HG02759 (cell line): ENCODE measurements around the gene TEDC1.
A peak's percentile ranks its signal among the peaks of the same experiment; 100 is the strongest.

Experiments
- ATAC-seq: cut with Tn5 transposase; IDR thresholded peaks from one replicate; pipeline ENCODE4 v1.9.1; 2021; ENCODE audit warnings: mild to moderate bottlenecking, moderate library complexity; ENCODE audit not compliant: unreplicated experiment

The TEDC1 gene

DNA sequence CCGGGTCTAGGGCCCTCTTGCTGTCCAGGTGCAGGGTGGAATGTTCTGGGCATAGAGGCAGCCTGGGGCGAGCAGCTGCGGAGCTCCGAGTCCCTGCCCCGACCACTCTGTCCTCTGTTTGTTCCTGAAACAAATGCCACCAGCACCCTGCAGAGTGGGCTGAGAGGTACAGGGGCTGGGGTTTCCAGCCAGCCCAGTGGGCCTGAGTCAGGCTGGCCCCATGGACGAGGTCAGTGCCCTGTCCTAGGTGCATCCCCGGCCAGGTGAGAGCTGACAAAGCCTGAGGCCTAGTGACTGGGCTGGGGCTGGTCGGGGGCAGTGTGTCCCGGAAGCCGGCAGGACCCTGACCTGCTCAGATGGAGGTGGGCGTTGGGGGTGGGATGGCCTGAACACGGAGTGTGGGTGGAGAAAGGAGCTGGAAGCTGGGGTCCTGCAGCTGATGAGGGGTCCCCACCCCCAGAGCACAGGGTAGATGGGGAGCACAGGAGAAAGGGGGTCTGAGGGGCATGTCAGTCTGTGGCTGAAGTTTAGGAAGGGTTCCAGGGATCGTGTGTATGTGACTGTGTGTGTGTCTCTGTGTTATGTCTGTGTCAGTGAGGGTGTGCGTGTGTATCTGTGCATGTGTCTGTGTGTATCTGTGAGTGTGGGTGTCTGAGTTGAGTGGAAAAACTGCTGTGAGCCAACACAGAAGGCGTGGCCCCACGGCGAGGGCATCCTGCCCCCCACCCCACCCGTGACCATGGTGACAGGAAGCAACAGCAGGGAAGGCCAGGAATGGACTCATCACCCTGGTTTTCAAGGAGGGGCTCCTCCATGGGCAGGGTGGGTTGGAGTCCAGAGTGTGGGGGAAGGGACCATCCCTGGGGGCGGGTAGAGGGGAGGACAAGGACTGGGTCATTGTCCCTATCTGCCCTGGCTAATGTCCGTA lies 6.7 kb upstream of the TEDC1 start:
- ATAC-seq = no peak

- no peak for ATAC-seq
Measured at GRCh38 chr14:105484997-105485393, 6.1 kb upstream of the TEDC1 start.

DNA sequence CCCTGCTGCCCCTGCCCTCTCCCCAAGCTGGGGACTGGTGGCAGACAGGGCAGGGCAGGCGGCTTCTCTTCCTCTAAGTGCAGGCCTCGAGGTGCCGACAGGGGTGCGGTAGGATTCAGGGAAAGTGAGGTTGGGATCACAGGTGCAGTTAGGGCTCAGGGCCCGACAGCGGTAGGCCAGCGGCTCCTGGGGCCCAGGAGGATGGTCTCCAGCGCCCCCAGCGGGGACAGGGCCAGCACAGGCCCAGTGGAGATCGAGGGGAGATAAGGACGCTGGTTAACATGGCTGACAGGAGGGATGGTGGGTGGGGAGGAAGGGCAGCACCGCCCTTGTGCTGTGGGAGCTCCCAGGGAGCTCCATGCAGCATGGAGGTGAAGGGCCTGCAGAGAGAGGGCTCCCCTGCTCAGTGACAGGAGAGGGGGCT lies 5.3 kb upstream of the TEDC1 start:
- ATAC-seq = no peak

DNA sequence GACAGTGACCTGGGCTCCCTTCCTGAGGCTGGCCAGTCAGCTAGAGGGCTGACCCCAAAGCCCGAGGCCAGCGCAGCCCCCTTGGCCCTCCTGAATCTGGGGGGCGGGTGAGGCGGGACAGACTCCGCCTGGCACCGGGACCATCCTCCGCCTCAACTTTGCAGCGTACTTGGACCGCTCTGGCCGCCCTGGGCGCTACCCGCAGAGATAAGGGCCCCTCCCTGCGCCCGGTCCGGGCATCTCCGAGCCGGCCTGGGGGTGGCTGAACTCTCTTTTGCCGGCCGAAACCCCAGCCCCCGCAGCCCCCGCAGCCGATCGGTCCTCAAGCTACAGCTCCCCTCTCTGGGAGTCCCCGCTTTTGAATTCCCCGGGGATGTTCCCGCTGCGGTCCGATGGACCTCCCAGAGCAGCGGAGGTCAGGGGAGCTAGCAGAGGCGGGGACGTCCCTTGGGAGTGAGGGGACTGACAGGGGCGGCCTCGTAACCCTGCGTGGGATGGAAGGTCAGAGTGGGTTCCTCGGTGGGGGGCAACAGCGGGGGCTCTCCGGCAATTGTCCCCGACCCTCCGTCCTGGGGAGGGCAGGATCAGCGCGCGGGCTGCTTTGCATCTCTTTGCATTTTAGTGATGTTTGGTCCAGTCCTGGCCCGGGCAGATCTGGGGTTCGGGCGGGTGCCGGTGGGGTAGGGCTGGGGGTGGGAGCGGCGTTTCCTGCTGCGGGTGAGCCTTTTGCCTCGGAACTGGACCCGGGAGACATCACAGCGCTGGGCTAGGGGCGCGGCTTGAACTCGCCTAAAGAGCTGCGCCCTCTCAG lies 4.7 kb upstream of the TEDC1 start, which contains the start of gene CRIP1:
Gene CRIP1, plus strand, starts transcription at position 724 of the 811 bp plus-strand sequence. CDS start 374 bp downstream, outside the sequence.
- no peak for ATAC-seq

- no peak for ATAC-seq
Measured at GRCh38 chr14:105486974-105487448, 4.0 kb upstream of the TEDC1 start.

DNA sequence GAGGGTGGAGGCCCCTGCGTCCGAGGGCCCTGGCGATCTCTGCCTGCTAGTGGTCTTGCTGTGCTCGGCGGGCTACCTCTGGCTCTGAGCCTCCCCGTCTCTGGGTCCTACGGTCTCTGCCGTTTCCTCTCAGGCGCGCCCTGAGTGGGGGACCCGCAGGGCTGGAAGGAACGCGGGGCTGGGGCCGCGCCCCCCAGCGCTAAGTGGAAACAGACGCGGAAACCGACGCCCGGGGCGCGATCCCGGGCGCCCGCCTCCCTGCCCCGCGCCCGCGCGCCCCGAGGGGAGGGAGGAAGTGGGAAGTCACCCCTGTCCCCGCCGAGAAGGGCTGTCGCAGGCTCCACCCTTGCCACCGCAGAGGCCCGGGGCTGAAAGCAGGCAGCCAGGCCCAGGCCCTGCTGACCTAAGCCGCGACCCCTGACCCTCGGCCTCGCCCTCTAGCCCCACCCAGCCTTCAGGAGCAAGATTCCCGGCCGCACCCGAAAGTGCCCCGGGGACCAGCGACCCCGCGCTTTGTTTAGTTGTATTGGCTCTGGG lies 3.5 kb upstream of the TEDC1 start:
- ATAC-seq = no peak

GRCh38 chr14:105487986-105488777 lies 2.9 kb upstream of the TEDC1 start:
- no peak for ATAC-seq

DNA sequence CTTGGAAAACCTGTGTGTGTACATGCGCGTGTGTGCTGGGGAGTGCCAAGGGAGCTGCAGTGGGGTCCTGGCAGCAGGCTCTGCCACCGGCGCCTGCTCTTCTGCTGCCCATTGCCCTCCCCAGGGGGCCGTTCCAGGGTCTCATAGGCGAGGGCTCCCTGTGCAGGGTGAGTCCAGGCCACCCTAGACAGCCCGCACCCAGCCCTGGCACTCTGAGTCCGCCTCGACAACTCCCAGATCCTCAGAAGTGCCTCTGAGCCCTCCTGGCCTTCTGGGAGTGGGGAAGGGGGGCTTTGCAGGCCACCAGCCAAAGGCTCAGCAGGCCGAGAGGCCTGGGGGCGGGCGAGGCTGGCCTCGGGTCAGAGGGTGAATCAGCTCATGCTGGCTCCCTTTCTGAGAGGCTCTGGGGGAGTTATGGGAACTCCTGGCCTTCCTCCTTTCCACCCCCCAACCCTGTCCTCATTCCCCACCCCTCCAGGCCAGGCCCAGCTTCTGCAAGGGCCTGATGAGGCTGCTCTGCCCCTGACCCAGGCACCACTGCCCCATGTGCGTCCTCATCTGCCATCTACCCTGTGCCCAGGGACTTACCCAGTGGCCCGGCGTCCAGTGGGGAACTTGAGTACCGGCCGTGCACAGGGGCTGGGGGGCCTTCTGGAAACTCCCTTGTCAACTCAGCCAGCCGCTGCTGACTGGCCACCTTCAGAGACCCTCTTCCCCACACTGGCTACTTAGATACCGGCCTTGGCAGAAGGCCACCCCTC lies 2.1 kb upstream of the TEDC1 start:
- no peak for ATAC-seq

GRCh38 chr14:105489542-105490266 lies 1.3 kb upstream of the TEDC1 start:
- ATAC-seq = no peak

DNA sequence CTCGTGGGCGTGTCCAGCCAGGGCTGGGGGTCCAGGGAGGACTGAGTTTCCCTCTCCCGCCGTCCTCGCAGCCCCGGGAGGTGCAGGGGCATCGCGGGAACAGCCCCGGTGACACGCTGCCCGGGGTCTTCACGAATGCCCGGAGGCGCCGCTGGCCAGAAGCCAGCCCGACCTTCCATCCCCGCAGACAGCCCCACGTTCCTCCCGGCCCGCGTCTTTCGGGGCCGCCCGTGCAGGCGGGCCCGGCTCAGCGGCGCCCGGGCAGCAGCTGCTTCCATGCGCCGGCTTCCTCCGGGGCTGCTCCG lies 827 bp upstream of the TEDC1 start:
- no peak for ATAC-seq

GRCh38 chr14:105491366-105491973 lies 424 bp downstream of the TEDC1 start:
- peak; percentile 3 for ATAC-seq

DNA sequence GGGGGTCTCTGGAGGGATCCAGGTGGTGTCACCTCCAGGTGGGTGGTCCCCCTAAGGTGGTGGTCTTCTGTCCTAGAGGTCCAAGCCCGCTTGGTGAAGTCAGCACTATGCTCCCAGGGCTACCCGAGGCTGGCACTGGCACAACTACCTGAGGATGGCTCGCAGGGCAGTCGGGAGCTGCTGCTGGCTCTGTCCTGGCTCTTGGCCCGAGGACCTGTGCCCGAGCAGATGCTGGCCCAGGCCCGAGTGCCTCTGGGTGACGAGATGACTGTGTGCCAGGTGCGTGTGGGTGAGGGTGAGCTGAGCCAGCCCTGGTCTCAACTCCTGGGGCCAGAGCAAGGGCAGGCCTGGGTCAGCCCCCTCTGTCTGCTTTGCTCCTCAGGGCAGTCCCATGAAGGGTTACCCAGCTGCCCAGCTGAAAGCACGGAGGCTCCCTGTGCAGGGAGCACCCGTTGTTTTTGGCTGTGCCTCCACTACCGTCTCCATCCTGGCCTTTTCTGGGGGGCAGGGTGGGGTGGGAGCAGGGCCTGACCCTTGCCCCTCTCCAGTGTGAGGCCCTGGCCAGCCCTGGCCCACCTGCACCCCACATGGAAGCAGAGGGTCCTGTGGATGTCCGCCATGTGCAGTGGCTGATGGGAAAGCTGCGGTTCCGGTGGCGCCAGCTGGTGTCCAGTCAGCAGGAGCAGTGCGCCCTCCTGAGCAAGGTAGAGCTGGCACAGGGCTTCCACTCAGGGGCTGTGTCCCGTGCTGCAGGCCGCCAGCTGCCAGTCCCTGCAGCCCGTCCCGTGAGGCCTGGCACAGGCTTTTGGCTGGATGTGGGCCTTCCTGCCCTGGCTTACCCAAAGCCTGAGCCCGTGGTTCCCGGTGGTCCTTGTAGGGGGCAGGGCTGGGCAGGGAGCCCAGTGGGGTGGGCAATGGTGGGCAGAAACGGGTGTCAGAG lies 1.3 kb downstream of the TEDC1 start:
- no peak for ATAC-seq

DNA sequence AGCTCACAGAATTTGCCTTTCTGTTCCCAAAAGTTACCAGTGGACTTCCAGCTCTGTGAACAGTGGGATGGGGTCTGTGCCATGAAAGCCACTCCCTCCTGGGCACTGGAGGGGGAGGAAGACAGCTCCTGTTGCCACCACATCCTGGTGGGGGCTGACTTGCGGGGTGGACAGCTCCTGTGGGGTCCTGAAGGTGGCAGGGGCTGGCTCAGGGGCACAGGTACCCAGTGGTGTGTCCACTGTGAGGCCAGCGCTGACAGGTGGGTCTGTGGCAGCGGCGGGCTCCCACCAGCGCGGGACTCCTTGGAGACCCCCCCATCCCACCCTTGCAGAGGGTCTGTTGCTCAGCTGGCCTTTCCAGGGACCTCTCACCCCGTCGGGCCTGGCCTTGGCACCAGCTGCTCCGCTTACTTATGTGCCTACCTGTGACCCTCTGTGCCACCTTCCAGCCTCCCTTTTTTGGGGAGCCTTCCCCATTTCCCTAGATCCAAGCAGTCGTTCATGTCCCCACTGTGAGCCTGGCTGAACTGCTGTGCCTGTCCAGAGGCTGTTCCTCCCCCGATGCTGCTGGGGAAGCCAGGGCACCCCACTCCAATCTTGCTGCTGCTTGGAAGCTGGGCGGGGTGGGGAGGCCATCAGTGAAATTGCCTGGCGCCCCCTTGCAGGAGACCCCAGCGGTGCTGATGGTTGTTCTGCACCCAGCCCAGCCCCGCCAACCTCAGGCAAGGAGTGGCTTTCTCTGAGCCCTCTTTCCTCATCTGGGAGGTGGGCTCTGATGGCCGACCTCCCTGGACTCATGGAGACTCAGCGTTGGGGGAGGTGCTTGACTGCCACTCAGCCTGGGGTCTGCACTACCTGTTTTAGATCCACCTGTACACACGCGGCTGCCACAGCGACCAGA lies 2.2 kb downstream of the TEDC1 start:
- no peak for ATAC-seq

DNA sequence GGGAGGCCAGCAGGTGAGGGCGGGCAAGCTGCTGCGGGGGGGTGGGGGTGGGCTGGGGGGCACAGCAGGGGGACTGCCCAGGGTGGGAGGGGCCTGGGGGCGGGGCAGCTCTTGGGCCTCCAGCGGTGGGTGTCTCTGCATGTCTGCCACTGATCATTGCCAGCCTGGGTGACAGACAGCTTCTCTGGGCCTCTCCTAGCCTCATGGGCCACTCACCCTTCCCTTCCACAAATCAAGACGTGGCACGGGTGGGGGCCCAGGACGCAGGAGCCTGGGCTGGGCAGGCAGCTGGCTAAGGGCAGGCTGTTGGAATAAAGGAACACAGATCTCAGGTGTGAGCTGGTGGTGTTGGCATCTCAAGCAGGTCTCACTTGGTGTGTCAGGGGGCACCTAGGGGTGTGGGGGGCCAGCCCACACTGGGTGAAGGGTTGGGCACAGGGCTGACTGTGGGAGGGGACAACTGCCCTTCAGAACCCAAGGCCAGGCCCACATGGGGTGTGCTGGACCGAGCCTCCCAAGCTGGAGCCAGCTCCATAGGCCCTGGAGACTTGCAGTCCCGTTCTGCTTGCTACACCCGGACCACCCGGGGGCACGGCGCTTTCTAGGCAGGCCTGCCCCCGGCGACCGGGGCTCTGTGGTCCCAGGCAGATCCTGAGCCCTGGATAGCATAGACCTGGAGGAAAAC lies 3.0 kb downstream of the TEDC1 start:
- no peak for ATAC-seq

DNA sequence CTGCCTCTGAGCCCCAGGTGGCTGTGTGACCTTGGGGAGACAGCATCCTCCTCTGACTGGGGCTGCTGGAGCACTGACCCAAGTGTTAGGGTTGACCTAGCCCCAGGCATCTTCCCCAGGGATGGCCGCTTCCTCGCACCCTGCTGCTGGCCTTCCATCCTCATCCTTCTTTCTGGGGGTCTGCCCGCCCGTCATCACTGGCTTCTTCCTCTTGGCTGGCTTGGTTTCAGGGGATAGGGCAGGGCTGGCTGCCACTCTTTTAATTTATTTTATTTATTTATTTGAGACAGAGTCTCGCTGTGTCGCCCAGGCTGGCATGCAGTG lies 3.5 kb downstream of the TEDC1 start:
- no peak for ATAC-seq
